Panc1 (cell line): ENCODE measurements around the gene ADSL. TPM values are rescaled to one million over a fixed set of nuclear protein-coding genes. Genes with fewer than 3 reads are reported as not detected.

Experiments
- ATAC-seq: fragments of 200-7000 bp; cut with Tn5 transposase; 2 replicates; pipeline ENCODE4 v1.9.1; 2020; ENCODE audit warnings: mild to moderate bottlenecking, moderate library complexity
- BruUV-seq: library from RNA; stranded (reverse); fragments of 400-500 nt; replicated peaks from 2 replicates; lab custom pipeline; 2021; lab: Mats Ljungman, UMichigan
- CTCF ChIA-PET: fragments of 300-600 bp; sonication (Branson Sonifier 250); formaldehyde crosslinking; loops from one replicate; lab custom pipeline; 2022; ENCODE audit warnings: antibody characterized with exemption; lab: Charles Lee
- POLR2A ChIA-PET: fragments of 300-600 bp; sonication (Branson Sonifier 250); formaldehyde crosslinking; loops from one replicate; lab custom pipeline; 2022; ENCODE audit warnings: antibody characterized with exemption; lab: Charles Lee
- DNase-seq: peaks from one replicate; pipeline ENCODE4 v3.0.0-alpha.2; 2010; ENCODE audit warnings: low read depth, low spot score
- H3K27ac ChIP-seq: 2 replicates; pipeline ENCODE4 v1.5.1; 2011; ENCODE audit warnings: mild to moderate bottlenecking, low read length, inconsistent platforms
- H3K27me3 ChIP-seq: fragments of 200-500 bp; sonication (Bioruptor generic); 2 replicates; pipeline ENCODE4 v1.6.0; 2014; ENCODE audit warnings: low read length, inconsistent platforms; ENCODE audit not compliant: control insufficient read depth, insufficient read depth
- H3K36me3 ChIP-seq: fragments of 200-500 bp; sonication (Bioruptor generic); 2 replicates; pipeline ENCODE4 v1.5.1; 2014; ENCODE audit warnings: inconsistent platforms, mild to moderate bottlenecking, low read length, moderate library complexity; ENCODE audit not compliant: control insufficient read depth, insufficient read depth
- H3K4me1 ChIP-seq: 2 replicates; pipeline ENCODE4 v1.5.1; 2011; ENCODE audit warnings: inconsistent platforms, mild to moderate bottlenecking, low read length, moderate library complexity; ENCODE audit not compliant: control insufficient read depth, insufficient read depth
- H3K4me3 ChIP-seq, 2 experiments: 2 replicates each; pipeline ENCODE4 v1.5.1; 2011 to 2012; ENCODE audit warnings: low read depth in 2 of 2, low read length in 2 of 2, mild to moderate bottlenecking in 2 of 2, inconsistent platforms in 1 of 2, moderate library complexity in 1 of 2
- H3K9me3 ChIP-seq: fragments of 200-500 bp; sonication (Bioruptor generic); 2 replicates; pipeline ENCODE4 v1.5.1; 2014; ENCODE audit warnings: low read depth, mild to moderate bottlenecking, inconsistent platforms, low read length, moderate library complexity; ENCODE audit not compliant: control insufficient read depth, insufficient read depth
- POLR2AphosphoS5 ChIP-seq: IDR thresholded peaks from 2 replicates; pipeline ENCODE4 v1.6.1; 2012; ENCODE audit warnings: mild to moderate bottlenecking, low read depth, low read length, moderate library complexity
- SIN3A ChIP-seq: IDR thresholded peaks from 2 replicates; pipeline ENCODE4 v1.6.1; 2012; ENCODE audit warnings: low read depth, mild to moderate bottlenecking, low read length, moderate library complexity, borderline replicate concordance; ENCODE audit not compliant: insufficient read depth
- TCF7L2 ChIP-seq: IDR thresholded peaks from 2 replicates; pipeline ENCODE4 v1.6.1; 2011; ENCODE audit warnings: mild to moderate bottlenecking, low read depth, low read length, inconsistent platforms
- in situ Hi-C: cut with HindIII; loops from 2 replicates; pipeline ENCODE4 v1.10.0; 2016; ENCODE audit warnings: low sequenced_read_pairs, low pct_unique_long_range_greater_than_20kb
- intact Hi-C: fragments of 100-400 bp; cut with micrococcal nuclease; formaldehyde crosslinking; loops from one replicate; pipeline ENCODE4 v1.10.0; 2022; ENCODE audit not compliant: unreplicated experiment
- total RNA-seq: library from RNA; stranded (reverse); gene quantifications from one replicate; pipeline ENCODE4 v1.2.1, GENCODE V29; 2021; ENCODE audit not compliant: unreplicated experiment
- TF ChIP-seq, protein P1 (sequence below), 2 experiments: IDR thresholded peaks; 2 replicates each; pipeline ENCODE4 v1.6.1; 2011 to 2012; ENCODE audit warnings: low read depth in 2 of 2, control low read depth in 1 of 2, low read length in 1 of 2, mild to moderate bottlenecking in 1 of 2, moderate library complexity in 1 of 2; ENCODE audit not compliant: insufficient read depth in 1 of 2
- TF ChIP-seq, protein P2 (sequence below): fragments of 450-650 bp; IDR thresholded peaks from 2 replicates; pipeline ENCODE4 v1.5.1; 2017; ENCODE audit warnings: mild to moderate bottlenecking

The ADSL gene
- total RNA-seq, 1 experiment from 2014 or later = 107 TPM

DNA sequence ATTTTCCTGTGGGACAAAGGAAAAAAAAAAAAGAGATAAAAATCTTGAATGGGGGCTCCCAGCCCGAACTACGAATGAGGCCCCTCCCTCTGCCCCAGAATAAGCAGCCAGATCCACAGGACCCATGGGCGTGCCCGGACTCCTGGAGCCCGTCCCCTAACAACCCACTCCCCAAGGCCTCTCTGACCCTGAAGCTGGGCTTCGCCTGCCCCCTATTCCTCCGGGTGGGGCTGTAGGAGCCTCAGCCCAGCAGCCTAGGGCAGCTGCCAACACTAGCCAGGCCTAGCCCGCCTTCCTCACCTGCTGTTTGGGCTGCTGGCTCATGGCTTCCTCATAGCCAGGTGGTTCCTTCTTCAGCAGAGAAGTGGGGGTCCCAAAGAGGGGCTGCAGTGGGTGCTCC is 70.7 kb downstream of the ADSL start:
- no peak for DNase-seq
- H3K9me3 ChIP-seq = no peaks in the 10 kb centered on the region
- intact Hi-C loops (no loop called here), in situ Hi-C loops (no loop called here)
- H3K27me3 ChIP-seq = no peaks in the 10 kb centered on the region
- H3K27ac ChIP-seq = no peak overlapping the region
- CTCF ChIA-PET = no interaction called here
- BruUV-seq = no TSS peak
- POLR2A ChIA-PET = no interaction called here
- TF ChIP-seq SIN3A (no peak), TCF7L2 (no peak), POLR2AphosphoS5 (no peak)
- TF ChIP-seq, protein P1, sequence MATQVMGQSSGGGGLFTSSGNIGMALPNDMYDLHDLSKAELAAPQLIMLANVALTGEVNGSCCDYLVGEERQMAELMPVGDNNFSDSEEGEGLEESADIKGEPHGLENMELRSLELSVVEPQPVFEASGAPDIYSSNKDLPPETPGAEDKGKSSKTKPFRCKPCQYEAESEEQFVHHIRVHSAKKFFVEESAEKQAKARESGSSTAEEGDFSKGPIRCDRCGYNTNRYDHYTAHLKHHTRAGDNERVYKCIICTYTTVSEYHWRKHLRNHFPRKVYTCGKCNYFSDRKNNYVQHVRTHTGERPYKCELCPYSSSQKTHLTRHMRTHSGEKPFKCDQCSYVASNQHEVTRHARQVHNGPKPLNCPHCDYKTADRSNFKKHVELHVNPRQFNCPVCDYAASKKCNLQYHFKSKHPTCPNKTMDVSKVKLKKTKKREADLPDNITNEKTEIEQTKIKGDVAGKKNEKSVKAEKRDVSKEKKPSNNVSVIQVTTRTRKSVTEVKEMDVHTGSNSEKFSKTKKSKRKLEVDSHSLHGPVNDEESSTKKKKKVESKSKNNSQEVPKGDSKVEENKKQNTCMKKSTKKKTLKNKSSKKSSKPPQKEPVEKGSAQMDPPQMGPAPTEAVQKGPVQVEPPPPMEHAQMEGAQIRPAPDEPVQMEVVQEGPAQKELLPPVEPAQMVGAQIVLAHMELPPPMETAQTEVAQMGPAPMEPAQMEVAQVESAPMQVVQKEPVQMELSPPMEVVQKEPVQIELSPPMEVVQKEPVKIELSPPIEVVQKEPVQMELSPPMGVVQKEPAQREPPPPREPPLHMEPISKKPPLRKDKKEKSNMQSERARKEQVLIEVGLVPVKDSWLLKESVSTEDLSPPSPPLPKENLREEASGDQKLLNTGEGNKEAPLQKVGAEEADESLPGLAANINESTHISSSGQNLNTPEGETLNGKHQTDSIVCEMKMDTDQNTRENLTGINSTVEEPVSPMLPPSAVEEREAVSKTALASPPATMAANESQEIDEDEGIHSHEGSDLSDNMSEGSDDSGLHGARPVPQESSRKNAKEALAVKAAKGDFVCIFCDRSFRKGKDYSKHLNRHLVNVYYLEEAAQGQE (IDR thresholded peaks at IDR 0.05; ENCODE audit: insufficient read depth in 1 of 2, low read depth in 2 of 2, low read length in 1 of 2) = no peak
- TF ChIP-seq, protein P2, sequence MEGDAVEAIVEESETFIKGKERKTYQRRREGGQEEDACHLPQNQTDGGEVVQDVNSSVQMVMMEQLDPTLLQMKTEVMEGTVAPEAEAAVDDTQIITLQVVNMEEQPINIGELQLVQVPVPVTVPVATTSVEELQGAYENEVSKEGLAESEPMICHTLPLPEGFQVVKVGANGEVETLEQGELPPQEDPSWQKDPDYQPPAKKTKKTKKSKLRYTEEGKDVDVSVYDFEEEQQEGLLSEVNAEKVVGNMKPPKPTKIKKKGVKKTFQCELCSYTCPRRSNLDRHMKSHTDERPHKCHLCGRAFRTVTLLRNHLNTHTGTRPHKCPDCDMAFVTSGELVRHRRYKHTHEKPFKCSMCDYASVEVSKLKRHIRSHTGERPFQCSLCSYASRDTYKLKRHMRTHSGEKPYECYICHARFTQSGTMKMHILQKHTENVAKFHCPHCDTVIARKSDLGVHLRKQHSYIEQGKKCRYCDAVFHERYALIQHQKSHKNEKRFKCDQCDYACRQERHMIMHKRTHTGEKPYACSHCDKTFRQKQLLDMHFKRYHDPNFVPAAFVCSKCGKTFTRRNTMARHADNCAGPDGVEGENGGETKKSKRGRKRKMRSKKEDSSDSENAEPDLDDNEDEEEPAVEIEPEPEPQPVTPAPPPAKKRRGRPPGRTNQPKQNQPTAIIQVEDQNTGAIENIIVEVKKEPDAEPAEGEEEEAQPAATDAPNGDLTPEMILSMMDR = no peak
- no peaks in the 10 kb centered on the region for H3K36me3 ChIP-seq
- no peak overlapping the region for H3K4me3 ChIP-seq
- no peaks in the 10 kb centered on the region for H3K4me1 ChIP-seq
- ATAC-seq = no peak

DNA sequence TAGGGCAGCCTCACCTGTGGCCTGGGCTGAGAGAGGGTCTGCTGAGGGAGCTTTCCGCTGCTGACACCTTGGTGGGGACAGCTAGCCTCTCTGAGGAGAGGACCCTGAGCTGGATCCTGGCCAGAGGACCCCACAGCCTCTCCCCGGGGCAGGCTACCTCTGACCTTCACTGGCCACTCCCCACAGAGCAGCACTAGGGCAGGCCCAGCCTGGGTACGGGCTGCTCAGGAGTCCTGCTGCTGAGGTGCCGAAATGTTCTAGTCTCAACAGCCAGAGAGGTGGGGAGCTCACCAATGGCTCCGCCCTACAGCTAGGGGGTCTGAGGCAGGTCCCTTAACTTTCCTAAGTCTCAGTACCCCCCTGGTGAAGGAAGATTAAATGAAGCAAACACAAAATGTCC is 71.6 kb downstream of the ADSL start:
- intact Hi-C loops = no loop called here
- POLR2A ChIA-PET = no interaction called here
- H3K36me3 ChIP-seq = no peaks in the 10 kb centered on the region

More for the DNA sequence above, 71.6 kb downstream of the ADSL start:
- no peaks in the 10 kb centered on the region for H3K4me1 ChIP-seq
- in situ Hi-C loops = no loop called here
- BruUV-seq = no TSS peak
- H3K9me3 ChIP-seq = no peaks in the 10 kb centered on the region
- ATAC-seq = no peak
- no peak overlapping the region for H3K4me3 ChIP-seq
- CTCF ChIA-PET = no interaction called here
- no peak for DNase-seq
- TF ChIP-seq, protein P1 (IDR thresholded peaks at IDR 0.05; ENCODE audit: insufficient read depth in 1 of 2, low read depth in 2 of 2, low read length in 1 of 2) = no peak
- no peak for TF ChIP-seq TCF7L2
- TF ChIP-seq, protein P2 = no peak
- no peak for TF ChIP-seq POLR2AphosphoS5
- no peak for TF ChIP-seq SIN3A
- no peak overlapping the region for H3K27ac ChIP-seq
- H3K27me3 ChIP-seq = no peaks in the 10 kb centered on the region
